NCI-H345 treated with DMSO at 0.1 percent for 48 hours (cell line): ENCODE measurements around the gene DDX56.
"Not testable (repeated sequence)": the region's sequence is repeated elsewhere in the genome, so short reads cannot be mapped to it uniquely, and the experiment has no call there.

Source experiments
- DNase-seq: peaks from one replicate; lab custom pipeline; 2025; ENCODE audit not compliant: unreplicated experiment; lab: John Stamatoyannopoulos, UW

Gene DDX56

DNA sequence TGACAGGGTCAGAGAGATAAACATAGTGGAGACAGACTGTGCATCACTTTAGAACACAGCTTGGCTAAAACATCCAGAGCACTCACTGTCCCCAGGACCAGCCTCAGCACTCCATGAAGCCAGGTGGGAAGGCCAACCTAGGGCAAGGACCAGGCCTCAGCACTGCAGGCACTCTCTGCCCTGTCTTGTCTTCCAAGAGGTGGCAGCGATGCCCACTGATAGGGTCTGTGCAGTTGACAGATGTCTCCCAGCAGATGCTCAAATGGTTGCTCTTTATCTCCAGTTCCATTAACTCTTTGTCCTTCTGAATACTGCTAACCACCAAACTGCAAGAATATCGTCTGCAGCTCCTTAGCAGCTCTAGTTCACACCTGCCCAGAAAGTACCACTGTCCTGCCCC, 9.1 kb downstream of the DDX56 start:
- no peak for DNase-seq

DNA sequence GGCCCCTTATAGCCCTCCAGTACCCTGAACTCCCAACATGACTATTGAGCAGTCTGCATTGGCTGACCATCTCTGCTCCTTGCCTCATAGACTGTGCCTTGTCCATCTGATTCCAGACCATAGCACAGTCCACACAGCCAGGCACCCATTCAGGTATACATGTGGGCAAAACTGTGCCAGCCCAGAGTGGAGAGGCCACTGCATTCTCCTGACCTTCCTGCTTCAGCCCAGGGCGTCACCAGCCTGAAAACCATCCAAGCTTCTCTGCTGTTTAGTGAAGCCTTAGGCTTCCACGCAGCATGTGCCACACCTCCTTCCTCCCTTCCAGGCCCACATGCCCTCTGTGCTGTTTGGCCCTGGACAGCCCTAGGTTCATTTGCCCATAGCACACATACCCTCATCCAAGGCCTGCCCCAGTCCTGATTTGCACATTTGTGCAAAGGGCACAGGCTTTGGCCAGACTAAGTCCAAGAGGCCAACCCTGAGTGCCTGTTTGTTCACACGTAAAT, 10.5 kb downstream of the DDX56 start:
- DNase-seq: no peak

DNA sequence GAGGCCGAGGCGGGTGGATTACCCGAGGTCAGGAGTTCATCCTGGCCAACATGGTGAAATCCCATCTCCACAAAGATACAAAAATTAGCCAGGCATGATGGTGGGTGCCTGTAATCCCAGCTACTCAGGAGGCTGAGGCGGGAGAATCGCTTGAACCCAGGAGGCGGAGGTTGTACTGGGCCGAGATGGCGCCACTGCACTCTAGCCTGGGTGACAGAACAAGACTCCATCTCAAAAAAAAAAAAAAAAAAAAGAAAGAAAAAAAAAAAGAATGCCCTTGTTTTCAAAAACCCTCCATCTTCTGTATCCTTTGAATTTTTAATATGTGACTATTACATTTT, 11.1 kb downstream of the DDX56 start:
- not testable (repeated sequence) for DNase-seq

- no peak for DNase-seq
These were observed 11.6 kb downstream of the DDX56 start for GRCh38 chr7:44561962-44562621.

DNA sequence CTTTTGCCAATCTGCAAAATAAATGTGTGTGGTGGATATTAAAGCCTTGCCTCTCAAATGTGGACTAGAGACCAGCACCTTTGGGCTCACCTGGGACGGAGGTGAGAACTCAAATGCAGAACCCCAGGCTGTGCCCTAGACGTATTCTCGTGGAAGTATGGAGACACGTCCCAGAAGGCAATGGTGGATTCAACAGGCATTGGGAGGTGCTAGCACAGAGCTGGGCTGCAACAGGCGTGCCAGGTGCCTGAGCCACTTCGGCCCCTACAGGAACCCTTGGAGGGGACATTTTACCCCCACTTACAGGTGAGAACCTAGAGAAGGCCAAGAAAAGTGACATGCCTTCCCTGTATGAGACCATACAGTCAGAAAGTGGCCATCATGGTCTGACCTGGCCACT, 12.2 kb downstream of the DDX56 start:
- DNase-seq: no peak

- DNase-seq: no peak
These were observed 14.2 kb downstream of the DDX56 start for GRCh38 chr7:44559485-44559884.

DNA sequence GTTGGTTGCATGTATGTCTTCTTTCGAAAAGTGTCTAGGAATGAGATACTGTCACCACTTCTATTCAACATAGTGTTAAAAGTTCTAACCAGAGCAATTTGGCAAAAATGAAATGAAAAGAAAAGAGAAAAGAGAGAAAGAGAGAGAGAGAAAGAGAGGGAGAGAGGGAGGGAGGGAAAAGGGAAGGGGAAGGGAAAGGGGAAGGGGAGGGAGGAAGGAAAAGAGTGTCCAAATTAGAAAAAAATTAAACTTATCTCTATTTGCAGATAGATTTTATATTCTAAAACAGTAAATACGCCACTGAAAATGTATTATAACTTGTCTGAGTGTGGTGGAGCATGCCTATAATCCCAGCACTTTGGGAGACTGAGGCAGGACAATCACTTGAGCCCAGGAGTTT, 16.2 kb downstream of the DDX56 start:
- no peak for DNase-seq

DNA sequence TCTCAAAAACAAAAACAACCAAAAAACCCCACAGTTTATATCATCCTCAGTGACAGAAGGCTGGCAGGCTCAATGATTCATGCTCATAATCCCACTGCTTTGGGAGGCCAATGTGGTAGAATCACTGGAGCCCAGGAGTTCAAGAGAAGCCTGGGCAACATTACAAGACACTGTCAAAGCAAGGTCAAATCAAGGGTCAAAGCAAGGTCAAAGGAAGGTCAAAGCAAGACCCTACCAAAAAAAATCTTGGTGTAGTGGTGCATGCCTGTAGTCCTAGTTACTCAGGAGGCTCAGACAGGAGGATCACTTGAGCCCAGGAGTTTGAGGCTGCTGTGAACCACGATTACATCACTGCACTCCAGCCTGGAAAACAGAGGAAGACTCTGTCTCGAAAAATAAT, 18.4 kb downstream of the DDX56 start:
- no peak for DNase-seq

- not testable (repeated sequence) for DNase-seq
These were observed 21.2 kb downstream of the DDX56 start for GRCh38 chr7:44552473-44553005.

DNA sequence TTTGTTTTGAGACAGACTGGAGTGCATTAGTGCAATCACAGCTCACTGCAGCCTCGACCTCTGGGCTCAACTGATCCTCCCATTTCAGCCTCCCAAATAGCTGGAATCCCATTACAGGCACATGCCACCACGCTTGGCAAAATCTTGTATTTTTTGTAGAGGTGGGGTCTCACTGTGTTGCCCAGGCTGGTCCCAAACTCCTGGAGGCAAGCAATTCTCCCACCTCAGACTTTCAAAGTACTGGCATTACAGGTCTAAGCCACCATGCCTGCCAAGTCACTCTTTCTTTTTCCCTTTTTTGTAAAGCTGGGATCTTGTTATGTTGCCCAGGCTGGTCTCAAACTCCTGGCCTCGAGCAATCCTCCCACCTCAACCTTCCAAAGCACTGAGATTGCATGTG, 24.3 kb downstream of the DDX56 start:
- DNase-seq: no peak

DNA sequence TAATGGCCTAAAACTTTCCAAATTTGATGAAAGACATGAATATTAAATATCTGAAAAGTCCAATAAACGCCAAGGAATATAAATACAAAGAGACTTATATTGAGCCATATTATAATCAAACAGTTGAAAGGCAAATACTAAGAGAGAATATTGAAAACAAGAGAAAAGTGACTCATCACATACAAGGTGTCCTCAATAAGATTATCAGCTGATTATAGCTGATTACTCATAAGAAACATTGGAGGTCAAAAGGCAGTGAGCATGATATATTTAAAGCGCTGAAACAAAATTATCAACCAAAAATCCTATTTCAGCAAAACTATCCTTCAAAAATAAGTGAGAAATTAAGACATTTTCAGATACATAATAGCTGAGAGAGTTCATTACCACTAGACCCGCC, 24.8 kb downstream of the DDX56 start:
- no peak for DNase-seq

DNA sequence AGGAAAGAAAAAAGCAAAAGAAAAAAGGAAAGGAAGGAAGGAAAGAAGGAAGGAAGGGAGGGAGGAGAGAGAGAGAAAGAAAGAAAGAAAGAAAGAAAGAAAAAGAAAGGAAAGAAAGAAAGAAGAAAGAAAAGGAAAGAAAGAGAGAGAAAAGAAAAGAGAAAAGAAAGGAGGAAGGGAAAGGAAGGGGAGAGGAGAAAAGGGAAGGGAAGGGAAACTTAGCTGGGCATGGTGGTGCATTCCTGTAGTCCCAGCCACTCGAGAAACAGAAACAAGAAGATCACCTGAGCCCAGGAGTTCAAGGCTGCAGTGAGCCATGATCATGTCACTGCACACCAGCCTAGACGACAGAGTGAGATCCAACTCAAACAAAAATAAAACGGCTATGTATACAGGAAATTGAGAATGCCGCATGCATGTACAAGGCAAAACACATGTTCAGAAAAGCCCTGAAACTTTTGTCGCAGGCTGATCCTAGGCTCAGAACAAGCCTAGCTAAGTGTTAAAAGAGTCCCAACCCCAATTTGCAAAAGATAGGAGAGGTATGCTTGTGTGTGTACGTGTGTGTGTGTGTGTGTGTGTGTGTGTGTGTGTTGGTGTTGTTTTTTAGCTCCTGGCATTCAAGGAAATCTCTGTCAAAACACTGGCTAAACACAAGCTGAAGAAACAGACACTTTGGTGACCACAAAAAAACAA, 26.0 kb downstream of the DDX56 start:
- no peak for DNase-seq

GRCh38 chr7:44541876-44542610, 31.7 kb downstream of the DDX56 start:
- no peak for DNase-seq

DNA sequence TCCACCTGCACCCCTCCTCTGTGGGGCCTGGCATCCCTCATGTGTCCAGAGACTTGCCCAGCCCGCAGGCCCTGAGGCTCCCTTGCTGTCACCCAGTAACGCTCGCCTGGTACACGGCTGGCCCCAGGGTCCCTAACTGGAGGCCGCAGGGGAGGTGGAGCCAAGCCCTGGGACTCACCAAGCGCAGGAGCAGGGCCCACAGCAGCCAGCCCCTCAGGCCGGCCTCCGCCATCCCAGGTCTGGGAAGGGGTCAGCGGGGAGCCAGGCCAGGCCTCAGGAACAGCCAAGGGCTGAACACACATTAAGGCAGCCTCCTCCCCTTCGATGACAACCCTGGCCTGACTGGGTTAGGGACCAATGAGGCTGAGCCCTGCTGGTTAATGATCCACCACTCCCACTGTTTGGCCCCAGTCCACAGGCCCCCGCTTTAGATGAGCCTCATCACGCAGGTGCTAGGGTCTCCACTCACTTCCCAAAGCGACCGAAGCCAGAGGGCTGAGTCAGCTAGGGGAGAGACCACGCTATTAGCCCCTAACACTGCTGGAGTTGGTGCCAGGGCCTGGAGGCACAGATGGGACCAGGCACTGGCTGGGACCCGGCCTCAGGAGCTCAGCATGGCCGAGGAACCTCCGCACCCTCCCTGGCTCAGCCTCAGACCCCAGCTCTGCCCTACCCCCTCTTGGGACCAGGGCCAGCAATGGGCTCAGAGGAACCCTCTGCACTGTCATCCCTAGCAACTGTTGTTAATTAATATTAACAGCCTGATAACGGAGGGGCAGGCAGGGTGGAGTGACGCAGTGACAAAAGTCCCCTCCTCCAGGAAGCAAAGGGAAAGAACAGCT, 32.5 kb downstream of the DDX56 start, which contains the start of gene NPC1L1:
Gene NPC1L1, minus strand, starts transcription at position 303 of the 842 bp plus-strand sequence. Its CDS starts 71 bp downstream, at position 232.
- no peak for DNase-seq

GRCh38 chr7:44540592-44541027, 33.1 kb downstream of the DDX56 start:
- no peak for DNase-seq

GRCh38 chr7:44539669-44540506, 33.8 kb downstream of the DDX56 start:
- DNase-seq: no peak

DNA sequence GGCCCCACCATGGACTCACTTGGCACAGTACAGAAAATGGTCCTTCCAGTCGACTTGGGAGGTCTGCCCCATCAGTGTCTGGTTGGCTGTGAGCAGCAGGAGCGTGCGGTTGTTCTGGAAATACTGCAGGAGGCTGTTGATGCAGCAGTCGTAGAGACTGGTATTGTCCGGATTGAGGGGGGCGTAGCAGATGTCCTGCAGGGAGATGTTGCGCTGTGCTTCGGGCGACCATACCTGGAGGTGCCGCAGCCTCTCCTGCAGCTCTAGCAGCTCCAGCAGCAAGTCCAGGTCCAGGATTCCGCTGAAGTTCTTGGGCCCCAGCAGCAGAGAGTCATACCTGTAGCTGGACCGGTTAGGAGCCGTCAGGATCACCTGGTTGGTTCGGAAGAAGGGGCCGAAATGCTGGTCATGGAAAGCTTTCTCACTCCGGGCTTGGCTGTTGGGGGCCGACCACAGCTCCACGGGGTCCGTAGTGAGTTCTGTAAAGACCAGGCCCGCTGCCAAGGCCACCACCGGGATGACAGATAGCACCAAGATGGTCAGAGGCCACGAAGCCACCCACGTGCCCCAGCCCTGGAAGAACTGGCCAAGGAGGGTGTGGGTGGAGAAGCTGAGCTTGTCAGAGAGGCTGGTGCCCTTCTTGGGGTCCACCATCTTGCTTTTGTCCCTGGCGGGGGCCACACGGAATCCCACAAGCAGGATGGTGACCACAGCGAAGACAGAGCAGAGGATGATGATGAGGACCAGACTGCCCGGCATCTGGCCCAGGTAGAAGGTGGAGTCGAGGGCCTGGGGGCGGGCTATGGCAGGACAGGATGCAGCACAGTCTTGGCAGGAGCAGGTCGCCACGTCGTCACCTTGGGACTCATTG, 34.7 kb downstream of the DDX56 start:
- DNase-seq: no peak

DNA sequence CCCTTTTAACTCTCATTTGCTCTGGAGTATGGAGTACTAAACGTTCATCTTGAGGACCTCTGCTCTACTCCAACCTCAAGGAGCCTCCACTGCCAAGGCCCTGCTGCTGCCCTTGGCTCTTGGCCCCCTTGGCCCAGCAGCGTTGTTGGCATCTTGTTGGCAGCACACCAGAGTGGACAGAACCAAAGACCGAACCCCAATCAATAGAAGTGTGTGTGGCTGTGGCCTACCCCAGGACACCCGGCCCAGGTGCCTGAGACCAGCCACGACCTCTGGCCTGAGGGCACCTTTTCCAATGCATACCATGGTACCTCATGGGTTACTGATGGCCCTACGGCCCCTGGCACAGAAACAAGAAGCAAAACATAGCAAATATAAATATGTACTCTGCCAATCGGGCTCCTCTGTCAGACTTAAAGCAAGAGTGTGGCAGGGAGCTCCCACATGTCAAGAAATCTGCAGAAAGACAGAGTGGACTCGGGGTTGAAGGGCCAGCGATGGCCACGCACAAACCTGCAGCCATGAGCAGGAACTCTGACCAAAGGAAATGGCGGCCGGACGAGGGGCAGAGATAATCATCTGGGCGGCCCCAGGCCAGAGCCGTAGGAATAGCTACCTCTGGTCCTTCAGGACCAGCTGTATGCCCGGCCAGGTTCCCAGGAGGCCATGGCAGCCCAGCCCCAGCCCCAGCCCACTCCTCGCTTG, 35.5 kb downstream of the DDX56 start:
- DNase-seq: no peak
